Liver (tissue), 3 donors: ENCODE data around the gene SYNM.

ENCODE experiments used
- CTCF ChIP-seq: fragments of 150-350 bp; IDR thresholded peaks from 2 replicates; pipeline ENCODE4 v1.5.1; 2017; ENCODE audit warnings: improper control_type of control experiment, low read depth, low read length; ENCODE audit not compliant: missing input control
- RAD21 ChIP-seq, 2 donors: IDR thresholded peaks; 2 replicates each; pipeline ENCODE4 v1.6.1; 2016; ENCODE audit warnings: antibody characterized with exemption in 2 of 2, mild to moderate bottlenecking in 2 of 2
- donor health status: healthy.
- donor health status: healthy.

DNA sequence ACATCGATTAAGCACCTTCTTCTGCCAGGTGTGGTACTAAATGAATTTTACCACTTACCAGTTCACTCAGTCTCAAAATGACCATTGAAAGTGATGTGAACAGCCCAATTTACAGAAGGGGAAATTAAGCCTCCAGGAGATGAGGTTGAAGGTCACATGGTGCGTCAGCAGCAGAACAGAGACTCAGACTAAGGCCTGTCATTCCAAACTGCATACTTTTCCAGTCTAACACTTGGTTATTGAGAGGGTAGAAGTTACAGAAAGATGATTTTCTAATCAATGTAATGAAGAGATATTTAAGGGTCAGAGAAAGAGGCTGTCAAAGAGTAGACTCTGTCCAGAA is 76.1 kb downstream of the SYNM start:
- TF ChIP-seq CTCF, result no peak
- TF ChIP-seq RAD21 (IDR thresholded peaks at IDR 0.05), result no peak
